Muscle of leg (tissue), 11 donors: ENCODE results near the gene GNG7. TPM values are rescaled to one million over a fixed set of nuclear protein-coding genes. Genes with fewer than 3 reads are reported as not detected.
"Not testable (repeated sequence)": the region's sequence is repeated elsewhere in the genome, so short reads cannot be mapped to it uniquely, and the experiment has no call there.

Experiments
- DNase-seq: peaks from one replicate; pipeline ENCODE4 v3.0.0; 2013
- H3K27ac ChIP-seq: one replicate; pipeline ENCODE4 v1.5.1; 2013; ENCODE audit warnings: mild to moderate bottlenecking, low read length, control low read depth
- H3K27me3 ChIP-seq: one replicate; pipeline ENCODE4 v1.6.1; 2013; ENCODE audit warnings: low read length; ENCODE audit not compliant: control insufficient read depth, insufficient read depth
- H3K36me3 ChIP-seq: one replicate; pipeline ENCODE4 v1.6.1; 2013; ENCODE audit warnings: low read length; ENCODE audit not compliant: control insufficient read depth, insufficient read depth
- H3K4me1 ChIP-seq: one replicate; pipeline ENCODE4 v1.6.1; 2013; ENCODE audit warnings: low read length; ENCODE audit not compliant: control insufficient read depth, insufficient read depth
- H3K4me3 ChIP-seq: one replicate; pipeline ENCODE4 v1.5.1; 2013; ENCODE audit warnings: low read length, control low read depth
- H3K9me3 ChIP-seq: replicated peaks from 2 replicates; pipeline ENCODE4 v1.6.1; 2013; ENCODE audit warnings: low read depth, low read length; ENCODE audit not compliant: control insufficient read depth
- WGBS: methylation state at CpG from one replicate; pipeline ENCODE4 v1.1.5; 2013; ENCODE audit warnings: missing lambda C conversion rate; ENCODE audit not compliant: insufficient coverage; 5-methylcytosine and 5-hydroxymethylcytosine counted together
- polyA plus RNA-seq, 8 donors: library from polyadenylated mRNA; unstranded; fragments of 120-200 nt; gene quantifications; one replicate each; pipeline versions ENCODE4 v1.2.1 to v1.2.3, GENCODE V29; 2013; ENCODE audit warnings: inconsistent platforms in 1 of 8, low replicate concordance in 1 of 8; ENCODE audit not compliant: insufficient read length in 8 of 8, insufficient read depth in 1 of 8
- total RNA-seq: library from RNA; stranded (reverse); fragments of 120-200 nt; gene quantifications from one replicate; pipeline ENCODE4 v1.2.4, GENCODE V29; 2013

The GNG7 gene
- total and polyA plus RNA-seq, 9 donors = 0.58 to 3.1 (median 2.7) TPM

- H3K9me3 ChIP-seq = peaks cover 2% of the 10 kb centered on the region
- no peaks in the 10 kb centered on the region for H3K27me3 ChIP-seq
- no peak for DNase-seq
- H3K4me1 ChIP-seq = peaks cover 16% of the 10 kb centered on the region
- WGBS = 62% methylated on average over 7 of the region's 8 CpGs
- no peak overlapping the region for H3K4me3 ChIP-seq
- H3K36me3 ChIP-seq = no peaks in the 10 kb centered on the region
- no peak overlapping the region for H3K27ac ChIP-seq
These were observed 173.8 kb downstream of the GNG7 start for GRCh38 chr19:2528675-2529101.

GRCh38 chr19:2527686-2528085 lies 174.8 kb downstream of the GNG7 start:
- Histone ChIP-seq H3K4me3 (no peak overlapping the region), H3K27ac (no peak overlapping the region), H3K27me3 (no peaks in the 10 kb centered on the region), H3K9me3 (peaks cover 2% of the 10 kb centered on the region), H3K4me1 (peaks cover 21% of the 10 kb centered on the region), H3K36me3 (no peaks in the 10 kb centered on the region)
- WGBS = 76% methylated on average over 2 of the region's 4 CpGs
- no peak for DNase-seq

- no peak overlapping the region for H3K4me3 ChIP-seq
- no peak for DNase-seq
- H3K27me3 ChIP-seq = no peaks in the 10 kb centered on the region
- peaks cover 21% of the 10 kb centered on the region for H3K4me1 ChIP-seq
- no peak overlapping the region for H3K27ac ChIP-seq
- 89% methylated on average over 6 of the region's 14 CpGs for WGBS
- H3K36me3 ChIP-seq = no peaks in the 10 kb centered on the region
- H3K9me3 ChIP-seq = no peaks in the 10 kb centered on the region
These were observed 175.3 kb downstream of the GNG7 start for GRCh38 chr19:2527171-2527570.

GRCh38 chr19:2524840-2525723 lies 177.4 kb downstream of the GNG7 start:
- DNase-seq = no peak
- H3K36me3 ChIP-seq = no peaks in the 10 kb centered on the region
- no peaks in the 10 kb centered on the region for H3K9me3 ChIP-seq
- no peaks in the 10 kb centered on the region for H3K27me3 ChIP-seq
- WGBS = 50% methylated on average over 41 of the region's 45 CpGs
- H3K4me1 ChIP-seq = peaks cover 21% of the 10 kb centered on the region
- H3K4me3 ChIP-seq = no peak overlapping the region
- H3K27ac ChIP-seq = no peak overlapping the region

GRCh38 chr19:2524361-2524839 lies 178.1 kb downstream of the GNG7 start:
- Histone ChIP-seq H3K36me3 (no peaks in the 10 kb centered on the region), H3K4me3 (no peak overlapping the region), H3K4me1 (peaks cover 21% of the 10 kb centered on the region), H3K27ac (no peak overlapping the region), H3K27me3 (no peaks in the 10 kb centered on the region), H3K9me3 (no peaks in the 10 kb centered on the region)
- no peak for DNase-seq
- WGBS = 92% methylated on average over 16 of the region's 16 CpGs

- Histone ChIP-seq H3K36me3 (no peaks in the 10 kb centered on the region), H3K27ac (peak overlapping the region; percentile 9), H3K4me1 (peaks cover 21% of the 10 kb centered on the region), H3K4me3 (no peak overlapping the region), H3K27me3 (no peaks in the 10 kb centered on the region), H3K9me3 (no peaks in the 10 kb centered on the region)
- DNase-seq = peak; percentile 57
- 26% methylated on average over 18 of the region's 20 CpGs for WGBS
These were observed 178.7 kb downstream of the GNG7 start for GRCh38 chr19:2523630-2524311.

GRCh38 chr19:2519482-2519881 lies 183.0 kb downstream of the GNG7 start:
- H3K27me3 ChIP-seq = peaks cover 5% of the 10 kb centered on the region
- 81% methylated on average over 3 of the region's 6 CpGs for WGBS

GRCh38 chr19:2518856-2519255 lies 183.6 kb downstream of the GNG7 start:
- peaks cover 14% of the 10 kb centered on the region for H3K4me1 ChIP-seq
- H3K36me3 ChIP-seq, H3K27ac ChIP-seq, DNase-seq, H3K4me3 ChIP-seq, H3K27me3 ChIP-seq, H3K9me3 ChIP-seq: not testable (repeated sequence)
- 95% methylated on average over 3 of the region's 11 CpGs for WGBS

More at GRCh38 chr19:2519482-2519881, 183.0 kb downstream of the GNG7 start:
- Histone ChIP-seq H3K4me1 (peaks cover 17% of the 10 kb centered on the region), H3K27ac (no peak overlapping the region), H3K36me3 (no peaks in the 10 kb centered on the region), H3K9me3 (no peaks in the 10 kb centered on the region), H3K4me3 (no peak overlapping the region)
- DNase-seq = no peak

GRCh38 chr19:2517881-2518601 lies 184.5 kb downstream of the GNG7 start:
- peaks cover 10% of the 10 kb centered on the region for H3K27me3 ChIP-seq
- no peaks in the 10 kb centered on the region for H3K36me3 ChIP-seq
- no peak for DNase-seq
- H3K4me1 ChIP-seq = peaks cover 9% of the 10 kb centered on the region
- H3K9me3 ChIP-seq = no peaks in the 10 kb centered on the region
- H3K27ac ChIP-seq = no peak overlapping the region
- no peak overlapping the region for H3K4me3 ChIP-seq
- 63% methylated on average over 22 of the region's 35 CpGs for WGBS

- no peaks in the 10 kb centered on the region for H3K9me3 ChIP-seq
- peaks cover 18% of the 10 kb centered on the region for H3K27me3 ChIP-seq
- H3K4me3 ChIP-seq = no peak overlapping the region
- H3K36me3 ChIP-seq = no peaks in the 10 kb centered on the region
- WGBS = 67% methylated on average over 13 of the region's 18 CpGs
- no peak overlapping the region for H3K27ac ChIP-seq
- DNase-seq = no peak
- peaks cover 17% of the 10 kb centered on the region for H3K4me1 ChIP-seq
These were observed 185.8 kb downstream of the GNG7 start for GRCh38 chr19:2516727-2517126.
